Measurements from ENCODE around the gene MRPS17.

MRPS17 gene

DNA sequence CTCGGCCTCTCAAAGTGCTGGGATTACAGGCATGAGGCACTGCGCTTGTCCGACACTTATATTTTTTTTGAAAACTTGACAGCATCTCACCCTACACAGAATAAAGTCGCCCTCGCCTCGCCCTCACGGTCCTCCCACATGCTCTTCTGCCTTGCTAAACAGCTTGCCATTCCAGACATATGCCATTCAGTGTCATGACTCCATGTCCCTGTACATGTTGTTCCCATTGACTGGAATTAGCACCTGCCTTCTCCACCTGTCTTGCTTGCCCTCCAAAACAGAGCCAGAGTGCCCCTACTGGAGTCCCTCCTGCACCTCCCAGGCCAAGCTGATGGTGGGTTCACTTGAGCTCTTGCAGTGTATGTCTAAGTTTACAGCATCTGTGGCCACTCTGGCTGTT, 18.9 kb downstream of the MRPS17 start:
- H3K36me3 ChIP-seq (ENCODE audit: control insufficient read depth, insufficient read depth, low read length), result no peaks in the 10 kb centered on the region
- no peak overlapping the region for H3K27ac ChIP-seq (ENCODE audit: insufficient read depth, low read depth, low read length, poor library complexity, severe bottlenecking)
- H3K4me1 ChIP-seq (ENCODE audit: control insufficient read depth, insufficient read depth, low read length), result no peaks in the 10 kb centered on the region
- no peak overlapping the region for H3K4me3 ChIP-seq (ENCODE audit: insufficient read depth, low read depth, low read length)
- H3K9me3 ChIP-seq (ENCODE audit: control insufficient read depth, low read length), result no peaks in the 10 kb centered on the region
- no peaks in the 10 kb centered on the region for H3K27me3 ChIP-seq (ENCODE audit: control insufficient read depth, insufficient read depth, low read length, poor library complexity, severe bottlenecking)
- WGBS, 2 experiments, result 81% methylated on average over 7 of the region's 7 CpGs

- H3K27me3 ChIP-seq (ENCODE audit: control insufficient read depth, insufficient read depth, low read length, poor library complexity, severe bottlenecking), result no peaks in the 10 kb centered on the region
- no peaks in the 10 kb centered on the region for H3K36me3 ChIP-seq (ENCODE audit: control insufficient read depth, insufficient read depth, low read length)
- WGBS, 2 experiments, result 87% methylated on average over 8 of the region's 8 CpGs
- no peak overlapping the region for H3K4me3 ChIP-seq (ENCODE audit: insufficient read depth, low read depth, low read length)
- H3K27ac ChIP-seq (ENCODE audit: insufficient read depth, low read depth, low read length, poor library complexity, severe bottlenecking), result no peak overlapping the region
- H3K9me3 ChIP-seq (ENCODE audit: control insufficient read depth, low read length), result no peaks in the 10 kb centered on the region
- H3K4me1 ChIP-seq (ENCODE audit: control insufficient read depth, insufficient read depth, low read length), result no peaks in the 10 kb centered on the region
These were observed 19.3 kb downstream of the MRPS17 start for GRCh38 chr7:55970978-55971377.

GRCh38 chr7:55973747-55974250, 22.1 kb downstream of the MRPS17 start:
- Histone ChIP-seq H3K27ac (ENCODE audit: insufficient read depth, low read depth, low read length, poor library complexity, severe bottlenecking) (no peak overlapping the region), H3K27me3 (ENCODE audit: control insufficient read depth, insufficient read depth, low read length, poor library complexity, severe bottlenecking) (no peaks in the 10 kb centered on the region), H3K36me3 (ENCODE audit: control insufficient read depth, insufficient read depth, low read length) (peaks cover 11% of the 10 kb centered on the region), H3K9me3 (ENCODE audit: control insufficient read depth, low read length) (no peaks in the 10 kb centered on the region), H3K4me1 (ENCODE audit: control insufficient read depth, insufficient read depth, low read length) (no peaks in the 10 kb centered on the region), H3K4me3 (ENCODE audit: insufficient read depth, low read depth, low read length) (no peak overlapping the region)
- WGBS, 2 experiments, result 93 to 96% methylated on average over 6 to 7 of the region's 7 CpGs

DNA sequence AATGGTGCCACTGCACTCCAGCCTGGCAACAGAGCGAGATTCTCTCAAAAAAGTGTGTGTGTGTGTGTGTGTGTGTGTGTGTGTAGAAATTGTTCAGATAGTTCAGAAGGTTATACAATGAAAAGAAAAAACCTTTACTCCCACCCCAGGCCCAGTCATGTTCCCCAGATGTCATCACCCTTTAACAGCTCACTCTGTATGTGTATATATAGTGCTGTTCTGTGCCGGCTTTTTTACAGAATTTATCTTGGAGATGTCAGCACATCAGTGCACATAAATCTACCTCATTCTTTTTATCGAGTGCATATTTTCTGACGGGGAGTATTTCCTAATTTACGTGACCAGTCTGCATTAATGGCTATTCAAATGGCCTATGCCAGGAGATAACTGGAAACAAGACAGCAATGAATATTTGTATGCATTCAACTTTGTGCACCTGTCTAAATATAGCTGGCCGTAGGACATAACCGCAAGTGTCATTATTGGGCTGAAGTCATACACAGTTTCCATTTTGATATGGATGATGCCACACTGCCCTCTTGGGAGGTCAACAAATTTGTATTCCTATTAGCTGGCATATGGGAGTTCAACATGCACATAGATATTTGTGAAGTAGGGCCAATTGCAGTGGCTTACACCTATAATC, 24.4 kb downstream of the MRPS17 start:
- H3K36me3 ChIP-seq (ENCODE audit: control insufficient read depth, insufficient read depth, low read length), result peaks cover 22% of the 10 kb centered on the region
- H3K27ac ChIP-seq (ENCODE audit: insufficient read depth, low read depth, low read length, poor library complexity, severe bottlenecking), result no peak overlapping the region
- 95 to 96% methylated on average over 7 of the region's 7 CpGs for WGBS, 2 experiments
- no peak overlapping the region for H3K4me3 ChIP-seq (ENCODE audit: insufficient read depth, low read depth, low read length)
- H3K27me3 ChIP-seq (ENCODE audit: control insufficient read depth, insufficient read depth, low read length, poor library complexity, severe bottlenecking), result no peaks in the 10 kb centered on the region
- no peaks in the 10 kb centered on the region for H3K4me1 ChIP-seq (ENCODE audit: control insufficient read depth, insufficient read depth, low read length)
- H3K9me3 ChIP-seq (ENCODE audit: control insufficient read depth, low read length), result no peaks in the 10 kb centered on the region

DNA sequence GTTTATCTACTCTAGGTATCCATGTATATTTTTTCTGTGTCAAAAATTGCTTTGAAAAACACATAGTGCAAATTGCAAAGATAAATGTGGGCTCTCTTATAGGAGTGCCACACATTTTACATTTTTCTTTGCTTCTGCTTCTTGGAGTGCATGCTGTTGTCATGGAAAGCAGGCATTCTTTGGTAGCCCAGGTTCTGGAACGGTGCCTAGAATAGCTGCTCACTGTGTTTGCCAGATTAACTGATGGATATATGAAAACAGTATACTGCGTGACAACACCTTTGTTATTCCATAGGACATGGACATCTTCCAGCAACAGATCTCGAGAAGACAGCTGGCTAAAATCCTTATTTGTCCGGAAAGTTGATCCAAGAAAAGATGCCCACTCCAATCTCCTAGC, 26.2 kb downstream of the MRPS17 start:
- WGBS, 2 experiments, result 96 to 98% methylated on average over 4 of the region's 4 CpGs
- Histone ChIP-seq H3K9me3 (ENCODE audit: control insufficient read depth, low read length) (no peaks in the 10 kb centered on the region), H3K27me3 (ENCODE audit: control insufficient read depth, insufficient read depth, low read length, poor library complexity, severe bottlenecking) (no peaks in the 10 kb centered on the region), H3K4me1 (ENCODE audit: control insufficient read depth, insufficient read depth, low read length) (no peaks in the 10 kb centered on the region), H3K27ac (ENCODE audit: insufficient read depth, low read depth, low read length, poor library complexity, severe bottlenecking) (no peak overlapping the region), H3K36me3 (ENCODE audit: control insufficient read depth, insufficient read depth, low read length) (peaks cover 24% of the 10 kb centered on the region), H3K4me3 (ENCODE audit: insufficient read depth, low read depth, low read length) (no peak overlapping the region)

GRCh38 chr7:55980266-55980665, 28.6 kb downstream of the MRPS17 start:
- H3K4me3 ChIP-seq (ENCODE audit: insufficient read depth, low read depth, low read length), result no peak overlapping the region
- no peaks in the 10 kb centered on the region for H3K9me3 ChIP-seq (ENCODE audit: control insufficient read depth, low read length)
- no peaks in the 10 kb centered on the region for H3K27me3 ChIP-seq (ENCODE audit: control insufficient read depth, insufficient read depth, low read length, poor library complexity, severe bottlenecking)
- H3K4me1 ChIP-seq (ENCODE audit: control insufficient read depth, insufficient read depth, low read length), result no peaks in the 10 kb centered on the region
- H3K27ac ChIP-seq (ENCODE audit: insufficient read depth, low read depth, low read length, poor library complexity, severe bottlenecking), result no peak overlapping the region
- peaks cover 37% of the 10 kb centered on the region for H3K36me3 ChIP-seq (ENCODE audit: control insufficient read depth, insufficient read depth, low read length)
- 94 to 97% methylated on average over 3 of the region's 3 CpGs for WGBS, 2 experiments

DNA sequence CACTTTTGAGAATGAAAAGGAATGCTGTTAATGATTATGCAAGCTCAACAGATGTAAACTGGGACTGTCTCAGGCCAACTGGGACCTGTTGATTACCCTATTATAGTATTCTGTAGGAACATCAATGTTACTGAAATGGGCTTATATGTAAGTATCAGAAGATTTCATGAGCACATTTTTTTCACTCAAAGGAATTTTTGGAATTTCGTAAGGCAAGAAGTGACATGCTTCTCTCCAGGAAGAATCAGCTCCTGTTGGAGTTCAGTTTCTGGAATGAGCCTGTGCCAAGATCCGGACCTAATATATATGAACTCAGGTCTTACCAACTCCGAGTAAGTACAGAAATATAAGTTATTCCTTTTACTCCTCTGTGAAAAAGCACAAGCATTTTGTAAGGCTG, 31.9 kb downstream of the MRPS17 start:
- Histone ChIP-seq H3K4me3 (ENCODE audit: insufficient read depth, low read depth, low read length) (no peak overlapping the region), H3K27me3 (ENCODE audit: control insufficient read depth, insufficient read depth, low read length, poor library complexity, severe bottlenecking) (no peaks in the 10 kb centered on the region), H3K9me3 (ENCODE audit: control insufficient read depth, low read length) (no peaks in the 10 kb centered on the region), H3K4me1 (ENCODE audit: control insufficient read depth, insufficient read depth, low read length) (no peaks in the 10 kb centered on the region), H3K36me3 (ENCODE audit: control insufficient read depth, insufficient read depth, low read length) (peaks cover 33% of the 10 kb centered on the region), H3K27ac (ENCODE audit: insufficient read depth, low read depth, low read length, poor library complexity, severe bottlenecking) (no peak overlapping the region)
- WGBS, 2 experiments, result 90 to 92% methylated on average over 3 of the region's 3 CpGs

DNA sequence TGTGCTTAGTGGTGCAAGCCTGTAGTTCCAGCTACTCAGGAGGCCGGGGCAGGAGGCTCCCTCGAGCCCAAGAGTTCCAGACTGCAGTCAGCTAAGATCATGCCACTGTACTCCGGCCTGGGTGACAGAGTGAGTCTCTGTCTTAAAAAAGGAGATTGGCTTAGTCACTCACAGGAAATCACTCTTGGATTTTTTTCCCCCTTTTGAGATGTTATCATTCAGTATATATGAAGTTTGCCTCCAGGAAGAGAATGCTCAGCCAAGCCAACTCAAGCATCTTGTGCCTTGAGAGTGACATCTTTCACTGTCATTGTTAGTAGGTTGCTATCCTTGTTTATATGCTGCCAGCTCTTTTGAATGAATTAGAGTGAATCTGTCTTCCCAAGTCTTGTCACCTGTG, 40.7 kb downstream of the MRPS17 start:
- peaks cover 14% of the 10 kb centered on the region for H3K36me3 ChIP-seq (ENCODE audit: control insufficient read depth, insufficient read depth, low read length)
- no peaks in the 10 kb centered on the region for H3K27me3 ChIP-seq (ENCODE audit: control insufficient read depth, insufficient read depth, low read length, poor library complexity, severe bottlenecking)
- 64 to 65% methylated on average over 3 of the region's 3 CpGs for WGBS, 2 experiments
- no peak overlapping the region for H3K4me3 ChIP-seq (ENCODE audit: insufficient read depth, low read depth, low read length)
- no peaks in the 10 kb centered on the region for H3K9me3 ChIP-seq (ENCODE audit: control insufficient read depth, low read length)
- H3K27ac ChIP-seq (ENCODE audit: insufficient read depth, low read depth, low read length, poor library complexity, severe bottlenecking), result no peak overlapping the region
- H3K4me1 ChIP-seq (ENCODE audit: control insufficient read depth, insufficient read depth, low read length), result no peaks in the 10 kb centered on the region

GRCh38 chr7:55996856-55997500, 45.3 kb downstream of the MRPS17 start:
- Histone ChIP-seq H3K27me3 (ENCODE audit: control insufficient read depth, insufficient read depth, low read length, poor library complexity, severe bottlenecking) (no peaks in the 10 kb centered on the region), H3K4me3 (ENCODE audit: insufficient read depth, low read depth, low read length) (no peak overlapping the region), H3K9me3 (ENCODE audit: control insufficient read depth, low read length) (no peaks in the 10 kb centered on the region), H3K4me1 (ENCODE audit: control insufficient read depth, insufficient read depth, low read length) (no peaks in the 10 kb centered on the region), H3K27ac (ENCODE audit: insufficient read depth, low read depth, low read length, poor library complexity, severe bottlenecking) (no peak overlapping the region), H3K36me3 (ENCODE audit: control insufficient read depth, insufficient read depth, low read length) (peaks cover 11% of the 10 kb centered on the region)
- 96% methylated on average over 8 of the region's 8 CpGs for WGBS, 2 experiments

DNA sequence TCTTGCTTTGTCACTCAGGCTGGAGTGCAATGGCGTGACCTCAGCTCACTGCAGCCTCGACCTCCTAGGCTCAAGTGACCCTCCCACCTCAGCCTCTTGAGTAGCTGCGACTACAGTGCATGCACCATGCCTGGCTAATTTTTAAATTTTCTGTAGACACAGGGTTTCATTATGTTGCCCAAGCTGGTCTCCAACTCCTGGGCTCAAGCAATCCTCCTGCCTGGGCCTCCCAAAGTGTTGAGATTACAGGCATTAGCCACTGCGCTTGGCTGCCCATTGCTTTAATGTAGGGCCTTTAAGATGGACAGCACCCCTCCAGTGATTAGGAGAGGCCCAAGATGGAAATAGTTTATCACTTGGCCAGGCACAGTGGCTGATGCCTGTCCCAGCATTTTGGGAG, 52.1 kb downstream of the MRPS17 start:
- Histone ChIP-seq H3K4me3 (ENCODE audit: insufficient read depth, low read depth, low read length) (no peak overlapping the region), H3K27ac (ENCODE audit: insufficient read depth, low read depth, low read length, poor library complexity, severe bottlenecking) (no peak overlapping the region), H3K9me3 (ENCODE audit: control insufficient read depth, low read length) (no peaks in the 10 kb centered on the region), H3K36me3 (ENCODE audit: control insufficient read depth, insufficient read depth, low read length) (no peaks in the 10 kb centered on the region), H3K4me1 (ENCODE audit: control insufficient read depth, insufficient read depth, low read length) (no peaks in the 10 kb centered on the region), H3K27me3 (ENCODE audit: control insufficient read depth, insufficient read depth, low read length, poor library complexity, severe bottlenecking) (no peaks in the 10 kb centered on the region)
- WGBS, 2 experiments, result 90 to 91% methylated on average over 4 of the region's 4 CpGs
